CD4-positive, alpha-beta T cell treated with Interleukin-12 subunit alpha and Interleukin-12 subunit beta, for 1 hour (primary cell): ENCODE results near the gene UBE3A.
"Not testable (repeated sequence)": the region's sequence is repeated elsewhere in the genome, so short reads cannot be mapped to it uniquely, and the experiment has no call there.

Experiments
- DNase-seq: peaks from one replicate; pipeline ENCODE4 v3.0.0-alpha.2; 2020

Gene UBE3A

DNA sequence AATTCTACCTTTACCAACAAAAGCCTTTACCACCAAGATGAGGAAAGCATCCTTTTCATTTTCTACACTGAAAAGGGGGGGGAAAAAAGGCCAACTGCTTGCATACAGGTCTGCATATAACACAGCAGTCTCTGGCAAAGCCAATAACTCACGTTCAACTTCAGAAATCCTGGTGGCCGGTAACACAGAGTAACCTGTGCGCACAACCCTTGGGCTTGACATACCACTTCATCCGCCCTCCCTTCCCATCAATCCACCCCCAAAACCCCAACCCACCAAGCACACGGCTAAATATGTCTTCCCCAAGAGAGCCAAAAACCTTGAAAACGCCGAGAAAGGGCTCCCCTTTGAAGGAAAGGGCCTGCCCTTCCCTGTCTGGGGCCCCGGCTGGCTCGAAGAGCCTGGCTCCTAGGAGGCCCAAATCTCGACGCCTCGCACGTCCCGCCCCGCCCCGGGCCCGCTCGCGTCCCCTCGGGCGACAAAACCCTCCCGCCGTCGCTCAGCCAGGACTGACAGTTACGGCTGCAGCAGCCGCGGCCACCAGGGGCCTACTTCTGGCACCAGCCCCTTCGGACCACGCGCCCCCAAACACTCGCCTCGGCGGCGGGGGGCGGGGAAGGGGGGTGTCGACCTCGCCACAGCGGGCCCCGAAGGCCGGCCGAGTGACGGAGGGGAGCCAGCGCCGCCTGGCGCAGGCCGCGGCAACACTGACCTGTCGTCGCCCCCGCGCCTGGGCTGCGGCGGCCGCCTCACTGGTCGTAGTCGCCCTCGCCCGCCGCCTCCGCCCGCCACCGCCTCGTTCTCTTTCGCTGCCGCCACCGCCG, 835 bp downstream of the UBE3A start:
- peak; percentile 57 for DNase-seq

GRCh38 chr15:25436707-25437106, 2.1 kb downstream of the UBE3A start:
- no peak for DNase-seq

DNA sequence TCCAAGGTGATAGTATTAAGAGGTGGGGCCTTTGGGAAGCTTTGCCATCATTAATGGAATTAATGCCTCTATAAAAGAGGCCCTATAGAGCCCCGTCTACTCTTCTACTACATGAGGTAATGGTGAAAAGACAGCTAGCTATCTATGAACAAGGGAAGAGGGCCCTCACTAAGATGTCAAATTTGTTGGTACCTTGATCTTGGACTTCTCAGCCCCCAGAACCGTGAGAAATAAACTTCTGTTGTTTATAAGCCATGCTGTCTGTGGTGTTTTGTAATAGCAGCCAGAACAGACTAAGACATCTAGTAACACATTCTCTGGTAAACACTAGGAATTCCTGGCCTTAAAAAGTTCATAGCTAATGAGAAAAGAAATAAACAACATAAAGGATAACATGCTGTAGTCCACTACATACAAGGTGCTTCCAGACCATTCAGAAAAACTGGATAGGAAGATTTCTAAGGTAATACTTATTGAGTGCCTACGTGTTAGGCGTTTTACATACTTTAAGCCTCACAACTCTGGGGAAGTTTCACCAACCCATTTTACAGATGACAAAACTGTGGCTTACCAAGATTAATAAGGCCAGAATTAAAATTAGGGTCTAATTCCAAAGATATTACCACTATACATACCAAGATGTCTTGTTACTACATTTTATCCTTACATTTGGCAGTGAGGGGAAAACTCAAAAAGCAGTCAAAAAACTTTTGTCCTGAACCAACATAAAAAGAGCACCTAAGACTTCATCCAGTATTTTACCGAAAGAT, 3.2 kb downstream of the UBE3A start:
- no peak for DNase-seq

DNA sequence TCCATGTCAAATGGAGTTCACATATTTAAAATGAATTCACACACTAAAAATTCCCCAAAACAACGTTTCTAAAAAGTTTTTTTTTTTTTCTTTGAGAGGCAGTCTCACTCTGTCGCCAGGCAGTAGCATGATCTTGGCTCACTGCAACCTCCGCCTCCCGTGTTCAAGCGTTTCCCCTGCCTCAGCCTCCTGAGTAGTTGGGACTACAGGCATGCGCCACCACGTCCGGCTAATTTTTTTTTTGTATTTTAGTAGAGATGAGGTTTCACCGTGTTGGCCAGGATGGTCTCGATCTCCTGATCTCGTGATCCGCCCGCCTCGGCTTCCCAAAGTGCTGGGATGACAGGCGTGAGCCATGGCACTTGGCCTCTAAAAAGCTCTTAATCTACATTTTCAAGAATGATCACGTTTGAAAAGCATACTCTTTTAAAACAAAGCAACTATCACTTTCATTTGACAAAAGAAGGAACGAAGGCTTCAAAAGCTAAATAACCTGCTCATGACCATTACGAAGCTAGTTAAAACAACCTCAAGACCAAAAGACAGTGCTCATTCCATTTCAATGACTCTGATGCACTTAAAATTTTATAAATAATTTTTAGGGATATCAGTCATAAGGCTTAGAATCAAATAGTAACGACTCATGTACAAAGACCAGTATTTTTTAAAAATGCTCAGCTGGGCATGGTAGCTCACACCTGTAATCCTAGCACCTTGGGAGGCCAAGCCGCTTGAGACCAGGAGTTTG, 5.5 kb downstream of the UBE3A start:
- no peak for DNase-seq

DNA sequence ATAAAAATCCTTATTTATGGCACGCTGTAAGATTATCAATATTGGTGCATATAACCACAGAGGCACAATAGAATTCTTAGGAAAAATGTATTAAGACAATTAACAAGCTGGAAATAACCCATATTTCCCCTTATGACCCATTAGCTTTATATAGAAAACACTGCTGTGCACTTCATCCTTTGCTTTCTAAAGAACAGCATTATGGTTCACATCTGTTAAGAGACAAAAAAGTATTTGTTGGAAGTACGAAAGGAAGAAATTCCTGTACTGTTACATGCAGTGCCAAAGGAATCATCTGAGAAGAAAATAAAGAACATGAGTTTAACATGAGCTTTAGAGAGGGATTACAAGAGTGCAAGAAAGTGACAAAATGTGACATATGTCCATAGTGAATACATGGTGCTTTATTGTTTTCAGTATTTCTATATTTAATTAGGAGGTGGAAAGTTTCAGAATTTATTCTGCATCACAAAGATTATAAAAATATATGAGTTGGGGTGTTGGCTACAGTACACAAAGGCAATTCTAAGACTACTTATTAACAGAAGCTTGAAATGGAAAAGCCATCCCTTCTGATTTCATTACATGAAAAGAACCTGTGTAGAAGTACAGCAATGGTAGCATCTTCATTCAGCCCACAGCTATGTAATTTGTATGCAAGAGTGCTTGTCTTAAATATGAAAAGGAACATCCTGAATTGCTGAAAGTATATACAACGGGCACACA, 6.8 kb downstream of the UBE3A start:
- no peak for DNase-seq

DNA sequence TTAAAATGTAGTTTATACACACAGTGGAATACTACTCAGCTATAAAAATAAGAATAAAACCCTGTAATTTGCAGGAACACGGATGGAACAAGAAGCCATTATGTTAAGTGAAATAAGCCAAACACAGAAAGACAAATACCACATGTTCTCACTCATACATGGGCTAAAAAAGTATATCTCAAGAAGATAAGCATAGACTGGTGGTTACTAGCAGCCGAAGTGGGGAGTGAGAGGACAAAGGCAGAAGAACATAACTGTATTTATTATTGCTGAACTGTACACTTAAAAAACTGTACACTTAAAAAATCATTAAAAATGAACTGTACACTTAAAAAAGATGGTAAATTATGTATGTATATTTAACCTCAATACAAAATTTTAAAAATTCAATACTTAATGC, 11.0 kb downstream of the UBE3A start:
- no peak for DNase-seq

DNA sequence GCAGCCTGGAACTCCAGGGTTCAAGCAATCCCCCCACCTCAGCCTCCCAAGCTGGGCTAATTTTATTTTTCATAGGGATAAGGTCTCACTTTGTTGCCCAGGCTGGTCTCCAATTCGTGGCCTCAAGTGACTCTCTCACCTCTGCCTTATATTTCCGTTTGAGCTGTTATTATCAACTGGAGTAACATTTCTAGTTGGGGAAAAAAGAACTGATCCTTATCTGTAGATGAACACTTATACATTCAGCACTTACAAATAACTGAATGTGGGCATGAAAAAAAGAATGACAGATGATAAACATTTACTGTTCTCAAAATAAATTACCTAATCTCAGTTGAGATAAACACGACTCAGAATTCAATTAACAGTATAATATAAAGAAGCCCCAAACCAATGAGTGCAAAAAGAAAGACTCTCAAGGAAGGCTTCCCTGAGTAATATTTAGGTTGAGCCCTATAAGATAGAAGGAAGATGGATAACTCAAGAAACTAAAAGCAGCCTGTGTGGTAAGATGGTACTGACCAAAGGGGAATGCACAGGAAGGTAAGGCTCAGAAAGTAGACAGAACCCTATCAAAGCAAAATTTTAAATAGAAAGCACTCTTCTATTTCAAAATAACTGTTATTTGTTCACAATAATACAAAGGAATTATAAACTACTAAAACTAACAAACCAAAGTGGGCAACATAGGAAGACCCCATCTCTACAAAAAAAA, 11.8 kb downstream of the UBE3A start:
- DNase-seq, result no peak

- DNase-seq, result no peak
These were observed 14.8 kb downstream of the UBE3A start for GRCh38 chr15:25424073-25424472.

DNA sequence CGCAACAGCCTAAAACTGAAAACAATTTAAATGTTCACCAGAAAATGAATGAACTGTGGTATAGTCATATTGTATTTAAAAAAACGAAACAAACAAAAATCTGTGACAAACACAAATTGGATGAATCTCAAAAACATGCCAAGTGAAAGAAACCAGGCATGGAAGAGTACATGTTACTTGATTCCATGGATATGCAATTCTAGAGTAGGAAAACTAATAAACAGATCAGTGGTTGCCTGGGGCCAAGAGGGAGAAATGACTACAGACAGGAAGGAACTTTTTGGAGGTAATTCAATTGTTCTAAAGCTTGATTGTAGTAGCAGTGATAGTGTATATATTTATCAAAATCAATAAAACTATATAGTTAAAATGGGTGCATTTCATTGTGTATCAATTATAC, 16.8 kb downstream of the UBE3A start:
- no peak for DNase-seq

GRCh38 chr15:25418202-25418601, 20.6 kb downstream of the UBE3A start:
- no peak for DNase-seq

DNA sequence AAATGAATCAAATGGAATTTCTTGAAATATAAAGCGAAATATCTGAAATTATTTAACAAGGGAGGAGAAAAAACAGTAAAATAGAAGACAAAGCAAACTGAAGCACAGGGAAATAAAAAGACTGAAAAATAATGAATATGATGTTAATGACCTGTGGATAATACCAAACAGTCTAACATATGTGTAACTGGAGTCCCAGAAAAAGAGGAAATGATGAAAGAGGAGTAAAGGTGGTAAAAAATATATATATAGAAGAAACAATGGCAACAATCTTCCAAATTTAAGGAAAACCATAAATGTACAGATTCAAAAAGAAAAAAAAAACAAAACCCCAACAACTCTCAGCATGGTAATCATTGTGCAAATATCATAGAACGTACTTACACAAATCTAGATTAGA, 21.2 kb downstream of the UBE3A start:
- DNase-seq, result no peak

DNA sequence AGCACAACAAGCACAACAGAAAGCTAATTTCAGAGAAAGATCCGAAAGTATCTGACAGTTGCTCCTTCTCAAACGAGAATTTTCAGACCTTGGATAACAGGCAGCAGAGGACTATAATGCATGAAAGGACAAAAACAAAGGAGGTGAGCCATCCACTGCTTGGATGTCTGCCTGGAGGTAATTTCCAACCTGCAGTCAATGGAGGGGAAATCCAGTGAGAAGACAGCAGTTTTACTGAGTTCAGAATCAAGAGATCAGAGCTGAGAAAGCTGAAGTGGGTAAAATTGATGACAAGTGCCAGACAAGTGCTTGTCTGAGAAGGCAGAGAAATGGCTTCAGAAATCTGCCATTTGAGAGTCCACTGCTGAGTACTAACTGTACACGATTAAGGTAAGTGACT, 22.1 kb downstream of the UBE3A start:
- no peak for DNase-seq

DNA sequence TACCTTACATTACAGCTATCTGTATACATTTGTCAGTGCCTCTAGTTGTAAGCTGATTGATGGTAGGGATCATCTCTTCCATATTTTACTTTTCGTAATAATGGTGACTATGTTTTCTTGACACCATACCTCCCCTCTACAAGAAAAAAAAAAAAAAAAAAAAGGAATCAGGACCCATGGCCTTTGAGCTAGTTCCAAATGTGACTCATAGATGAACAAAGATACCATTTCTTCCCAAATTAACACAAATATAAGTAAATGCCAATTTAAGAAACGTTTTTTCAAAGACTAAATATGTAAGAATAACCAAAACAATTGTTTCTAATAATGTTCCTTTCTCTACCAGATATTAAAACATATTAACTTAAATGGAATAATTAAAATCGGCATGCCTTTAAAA, 23.1 kb downstream of the UBE3A start:
- no peak for DNase-seq

DNA sequence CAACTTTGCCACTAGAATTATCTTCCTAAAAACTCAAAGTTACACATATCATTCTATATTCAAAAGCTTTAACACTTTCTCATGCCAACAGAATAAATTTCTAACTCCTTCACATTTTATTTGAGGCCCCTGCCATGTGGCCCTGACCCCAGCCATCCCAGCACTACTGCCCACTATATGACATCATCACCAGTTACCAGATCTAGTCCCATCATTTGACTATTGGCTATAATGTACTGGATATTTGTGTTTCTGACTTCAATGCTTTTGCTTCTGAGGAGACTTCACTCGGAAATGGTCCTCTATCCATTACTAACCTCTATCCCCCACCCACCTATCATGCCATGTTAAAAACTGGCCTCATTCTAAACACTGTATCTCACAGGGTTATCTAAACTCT, 23.6 kb downstream of the UBE3A start:
- no peak for DNase-seq

- DNase-seq, result no peak
These were observed 28.2 kb downstream of the UBE3A start for GRCh38 chr15:25410649-25411048.

DNA sequence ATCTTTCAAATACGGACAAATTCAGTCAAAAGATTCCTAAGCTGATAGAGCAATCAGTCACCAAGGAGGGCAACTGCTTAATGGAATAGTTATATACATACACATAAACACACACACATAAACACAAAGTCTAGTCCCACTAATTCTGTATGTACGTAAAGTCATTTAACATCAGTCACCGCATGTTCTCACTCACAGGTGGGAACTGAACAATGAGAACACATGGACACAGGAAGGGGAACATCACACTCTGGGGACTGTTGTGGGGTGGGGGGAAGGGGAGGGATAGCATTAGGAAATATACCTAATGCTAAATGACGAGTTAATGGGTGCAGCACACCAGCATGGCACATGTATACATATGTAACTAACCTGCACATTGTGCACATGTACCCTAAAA, 29.1 kb downstream of the UBE3A start:
- DNase-seq, result not testable (repeated sequence)

GRCh38 chr15:25408929-25409328, 29.9 kb downstream of the UBE3A start:
- DNase-seq, result no peak

GRCh38 chr15:25408428-25408827, 30.4 kb downstream of the UBE3A start:
- DNase-seq, result no peak

DNA sequence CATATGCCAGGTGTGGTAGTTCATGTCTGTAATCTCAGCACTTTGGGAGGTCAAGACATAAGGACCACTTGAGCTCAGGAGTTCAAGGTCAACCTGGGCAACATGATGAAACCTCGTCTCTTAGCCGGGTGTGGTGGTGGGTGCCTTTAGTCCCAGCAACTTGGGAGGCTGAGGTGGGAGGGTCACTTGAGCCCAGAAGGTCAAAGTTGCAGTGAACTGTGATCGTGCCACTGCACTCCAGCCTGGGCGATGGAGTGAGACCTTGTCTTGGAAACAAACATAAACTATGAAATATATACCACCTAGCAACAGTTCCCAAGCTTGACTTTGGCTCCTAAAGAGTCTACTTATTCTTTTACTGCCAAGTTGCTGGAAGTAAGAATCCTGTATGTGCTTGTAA, 30.9 kb downstream of the UBE3A start:
- no peak for DNase-seq

- no peak for DNase-seq
These were observed 32.0 kb downstream of the UBE3A start for GRCh38 chr15:25406846-25407245.

DNA sequence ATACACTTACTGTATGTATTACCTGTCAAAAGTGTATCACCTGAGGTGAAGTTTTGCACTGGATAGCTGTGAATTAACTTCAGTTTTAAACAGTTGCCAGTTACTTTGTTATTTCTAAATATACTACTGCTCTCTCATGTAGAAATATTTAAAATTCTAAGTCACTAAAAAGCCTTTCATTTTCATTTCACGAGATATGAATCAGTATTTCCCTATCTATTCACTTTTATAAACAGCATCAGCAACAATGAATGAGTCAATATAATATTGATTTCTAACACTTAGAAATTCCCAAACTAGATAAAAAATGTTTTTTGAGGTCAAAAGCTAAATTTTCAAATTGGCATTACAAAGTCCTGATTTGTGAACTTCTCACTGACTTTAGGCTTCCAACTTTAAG, 32.6 kb downstream of the UBE3A start:
- no peak for DNase-seq

GRCh38 chr15:25403771-25404170, 35.1 kb downstream of the UBE3A start:
- no peak for DNase-seq
